Spleen (tissue), 7 donors: Measurements from ENCODE around the gene CD58.

ENCODE experiments used
- POLR2AphosphoS5 ChIP-seq, 3 donors: sonication (generic); formaldehyde crosslinking; IDR thresholded peaks; one replicate each; pipeline ENCODE4 v1.5.1; 2017; ENCODE audit warnings: antibody characterized with exemption in 3 of 3
- TF ChIP-seq, protein P1 (sequence below), 11 experiments: fragments of 200-600 bp in 7 of 11; fragments of 450-650 bp in 4 of 11; sonication (generic) in 4 of 11; IDR thresholded peaks in 8 of 11; conservative IDR thresholded peaks in 3 of 11; 1 replicate in 7 of 11; 2 replicates in 4 of 11; pipeline versions ENCODE4 v1.4.0 to v1.8.0; 2016 to 2021; ENCODE audit warnings: antibody characterized with exemption in 11 of 11, inconsistent platforms in 4 of 11, mild to moderate bottlenecking in 1 of 11
- donor health status: DM: no; HTN: no; CAD: no; lungs with moderate emphysema.
- donor health status: DM: no; HTN: no; CAD: no.
- donor health status: DM: no; HTN: no; CAD: no.

GRCh38 chr1:116472431-116472961 is 98.3 kb downstream of the CD58 start:
- TF ChIP-seq, protein P1, sequence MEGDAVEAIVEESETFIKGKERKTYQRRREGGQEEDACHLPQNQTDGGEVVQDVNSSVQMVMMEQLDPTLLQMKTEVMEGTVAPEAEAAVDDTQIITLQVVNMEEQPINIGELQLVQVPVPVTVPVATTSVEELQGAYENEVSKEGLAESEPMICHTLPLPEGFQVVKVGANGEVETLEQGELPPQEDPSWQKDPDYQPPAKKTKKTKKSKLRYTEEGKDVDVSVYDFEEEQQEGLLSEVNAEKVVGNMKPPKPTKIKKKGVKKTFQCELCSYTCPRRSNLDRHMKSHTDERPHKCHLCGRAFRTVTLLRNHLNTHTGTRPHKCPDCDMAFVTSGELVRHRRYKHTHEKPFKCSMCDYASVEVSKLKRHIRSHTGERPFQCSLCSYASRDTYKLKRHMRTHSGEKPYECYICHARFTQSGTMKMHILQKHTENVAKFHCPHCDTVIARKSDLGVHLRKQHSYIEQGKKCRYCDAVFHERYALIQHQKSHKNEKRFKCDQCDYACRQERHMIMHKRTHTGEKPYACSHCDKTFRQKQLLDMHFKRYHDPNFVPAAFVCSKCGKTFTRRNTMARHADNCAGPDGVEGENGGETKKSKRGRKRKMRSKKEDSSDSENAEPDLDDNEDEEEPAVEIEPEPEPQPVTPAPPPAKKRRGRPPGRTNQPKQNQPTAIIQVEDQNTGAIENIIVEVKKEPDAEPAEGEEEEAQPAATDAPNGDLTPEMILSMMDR (IDR thresholded peaks at IDR 0.05 in 8 of 11, conservative IDR thresholded peaks at IDR 0.05 in 3 of 11): no peak
- no peak for TF ChIP-seq POLR2AphosphoS5 (IDR thresholded peaks at IDR 0.05)
